C4-2B (cell line): Measurements from ENCODE around the gene RPS6KL1.

ENCODE experiments used
- ZFX ChIP-seq: fragments of 450-650 bp; IDR thresholded peaks from 2 replicates; pipeline ENCODE4 v1.6.1; 2017
- TF ChIP-seq, protein P1 (sequence below): fragments of 450-650 bp; conservative IDR thresholded peaks from 2 replicates; pipeline ENCODE4 v1.5.1; 2017; ENCODE audit warnings: mild to moderate bottlenecking

DNA sequence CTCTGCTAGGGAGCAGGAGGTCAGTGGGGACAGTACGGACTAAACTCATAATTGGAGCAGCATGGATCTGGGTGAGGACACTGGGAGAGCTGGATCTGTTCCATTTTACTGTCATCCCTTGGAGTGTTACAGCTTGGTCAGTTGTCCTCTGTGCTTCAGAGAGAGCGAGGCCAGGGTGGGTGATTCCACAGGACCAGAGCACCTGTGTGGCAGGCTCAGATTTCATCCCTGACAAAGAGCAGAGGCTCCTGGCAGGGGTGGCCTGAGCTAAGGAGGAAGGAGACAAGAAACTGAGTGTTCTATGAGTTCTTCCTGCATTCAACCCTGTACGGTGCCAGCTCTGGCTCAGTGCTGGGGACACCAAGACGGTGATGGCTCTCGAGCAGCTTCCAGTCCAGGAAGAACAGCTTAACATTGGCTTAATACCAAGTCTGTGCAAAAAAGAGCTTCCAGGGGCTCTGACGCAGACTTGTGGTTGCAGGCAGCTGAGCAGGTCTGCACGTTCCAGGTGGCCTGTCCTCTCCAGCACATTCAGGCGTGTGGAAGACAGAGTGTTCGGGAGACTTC lies 40.7 kb upstream of the RPS6KL1 start:
- TF ChIP-seq, protein P1, sequence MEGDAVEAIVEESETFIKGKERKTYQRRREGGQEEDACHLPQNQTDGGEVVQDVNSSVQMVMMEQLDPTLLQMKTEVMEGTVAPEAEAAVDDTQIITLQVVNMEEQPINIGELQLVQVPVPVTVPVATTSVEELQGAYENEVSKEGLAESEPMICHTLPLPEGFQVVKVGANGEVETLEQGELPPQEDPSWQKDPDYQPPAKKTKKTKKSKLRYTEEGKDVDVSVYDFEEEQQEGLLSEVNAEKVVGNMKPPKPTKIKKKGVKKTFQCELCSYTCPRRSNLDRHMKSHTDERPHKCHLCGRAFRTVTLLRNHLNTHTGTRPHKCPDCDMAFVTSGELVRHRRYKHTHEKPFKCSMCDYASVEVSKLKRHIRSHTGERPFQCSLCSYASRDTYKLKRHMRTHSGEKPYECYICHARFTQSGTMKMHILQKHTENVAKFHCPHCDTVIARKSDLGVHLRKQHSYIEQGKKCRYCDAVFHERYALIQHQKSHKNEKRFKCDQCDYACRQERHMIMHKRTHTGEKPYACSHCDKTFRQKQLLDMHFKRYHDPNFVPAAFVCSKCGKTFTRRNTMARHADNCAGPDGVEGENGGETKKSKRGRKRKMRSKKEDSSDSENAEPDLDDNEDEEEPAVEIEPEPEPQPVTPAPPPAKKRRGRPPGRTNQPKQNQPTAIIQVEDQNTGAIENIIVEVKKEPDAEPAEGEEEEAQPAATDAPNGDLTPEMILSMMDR: no peak
- no peak for TF ChIP-seq ZFX
